GM23338 (cell line): ENCODE results near the gene EDNRB.

Source experiments
- CREB1 ChIP-seq: fragments of 250-450 bp; sonication (Bioruptor Pico); IDR thresholded peaks from 2 replicates; pipeline ENCODE4 v1.5.0; 2020; ENCODE audit warnings: low read depth, mild to moderate bottlenecking, moderate library complexity
- CTCF ChIP-seq, 2 experiments: fragments of 200-600 bp in 1 of 2; sonication (generic) in 1 of 2; conservative IDR thresholded peaks; 2 replicates each; pipeline versions ENCODE4 v1.5.1 to v1.6.1; 2016 to 2017; ENCODE audit warnings: antibody characterized with exemption in 2 of 2, low read depth in 2 of 2, mild to moderate bottlenecking in 2 of 2, moderate library complexity in 1 of 2
- ETS1 ChIP-seq: IDR thresholded peaks from 2 replicates; pipeline ENCODE4 v1.6.1; 2016; ENCODE audit warnings: antibody characterized with exemption
- EZH2 ChIP-seq: fragments of 200-600 bp; sonication (generic); IDR thresholded peaks from one replicate; pipeline ENCODE4 v1.8.0; 2017; ENCODE audit warnings: antibody characterized with exemption, mild to moderate bottlenecking, low read depth; ENCODE audit not compliant: unreplicated experiment
- EZH2phosphoT487 ChIP-seq: fragments of 200-600 bp; sonication (generic); IDR thresholded peaks from one replicate; pipeline ENCODE4 v1.8.1; 2018; ENCODE audit warnings: antibody characterized with exemption; ENCODE audit not compliant: unreplicated experiment
- JUNB ChIP-seq: IDR thresholded peaks from one replicate; pipeline ENCODE4 v1.6.1; 2016; ENCODE audit warnings: antibody characterized with exemption; ENCODE audit not compliant: unreplicated experiment
- POLR2AphosphoS5 ChIP-seq: IDR thresholded peaks from 2 replicates; pipeline ENCODE4 v1.6.1; 2016; ENCODE audit warnings: antibody characterized with exemption, low read depth
- REST ChIP-seq: IDR thresholded peaks from one replicate; pipeline ENCODE4 v1.6.1; 2018; ENCODE audit warnings: antibody characterized with exemption; ENCODE audit not compliant: unreplicated experiment
- STAT1 ChIP-seq: IDR thresholded peaks from one replicate; pipeline ENCODE4 v1.6.1; 2016; ENCODE audit warnings: antibody characterized with exemption; ENCODE audit not compliant: unreplicated experiment
- ZNF114 ChIP-seq: fragments of 250-450 bp; sonication (Bioruptor Pico); IDR thresholded peaks from 2 replicates; pipeline ENCODE4 v1.5.0; 2020; ENCODE audit warnings: mild to moderate bottlenecking, moderate library complexity
- ZNF331 ChIP-seq: fragments of 250-450 bp; sonication (Bioruptor Pico); IDR thresholded peaks from 2 replicates; pipeline ENCODE4 v1.5.0; 2020; ENCODE audit warnings: low read depth, mild to moderate bottlenecking, moderate library complexity
- ZNF462 ChIP-seq: fragments of 250-450 bp; sonication (Bioruptor Pico); IDR thresholded peaks from 2 replicates; pipeline ENCODE4 v1.5.0; 2020; ENCODE audit warnings: mild to moderate bottlenecking, moderate library complexity

GRCh38 chr13:77911751-77912150 lies 6.9 kb downstream of the EDNRB start:
- TF ChIP-seq CTCF (conservative IDR thresholded peaks at IDR 0.05; ENCODE audit: low read depth in 2 of 2) (no peak), POLR2AphosphoS5 (no peak), REST (no peak), EZH2phosphoT487 (no peak), EZH2 (no peak), STAT1 (no peak), CREB1 (CRISPR knock-in tag) (no peak), JUNB (no peak), ETS1 (no peak), ZNF114 (CRISPR knock-in tag) (no peak), ZNF462 (CRISPR knock-in tag) (no peak), ZNF331 (CRISPR knock-in tag) (no peak)
